IMR-90 (cell line): Measurements from ENCODE around the gene LRP1-AS. TPM values are rescaled to one million over a fixed set of nuclear protein-coding genes. Genes with fewer than 3 reads are reported as not detected.

Experiments used
- ATAC-seq: fragments of 200-7000 bp; cut with Tn5 transposase; 2 replicates; pipeline ENCODE4 v1.9.1; 2020; ENCODE audit warnings: low read depth, mild to moderate bottlenecking, moderate library complexity
- BruUV-seq: library from RNA; stranded (reverse); fragments of 400-500 nt; replicated peaks from 2 replicates; lab custom pipeline; 2021; lab: Mats Ljungman, UMichigan
- CTCF ChIA-PET: fragments of 300-600 bp; formaldehyde crosslinking; extraction: SDS; loops from one replicate; lab custom pipeline; 2021; ENCODE audit warnings: antibody characterized with exemption; lab: Yijun Ruan, JAX
- POLR2A ChIA-PET: fragments of 300-600 bp; sonication (Branson Sonifier 250); formaldehyde crosslinking; loops from one replicate; lab custom pipeline; 2022; ENCODE audit warnings: antibody characterized with exemption; ENCODE audit not compliant: unreplicated experiment; lab: Charles Lee
- DNase-seq: peaks from one replicate; pipeline ENCODE4 v3.0.0; 2013
- H2AFZ ChIP-seq: replicated peaks from 2 replicates; pipeline ENCODE3; 2013; ENCODE audit warnings: low read length, mild to moderate bottlenecking; ENCODE audit not compliant: poor library complexity
- H2AK5ac ChIP-seq: 2 replicates; pipeline ENCODE4 v1.6.1; 2013; ENCODE audit warnings: low read depth, low read length, inconsistent platforms
- H2AK9ac ChIP-seq: replicated peaks from 2 replicates; pipeline ENCODE3; 2013; ENCODE audit warnings: mild to moderate bottlenecking, low read depth, low read length, moderate library complexity; ENCODE audit not compliant: poor library complexity
- H2BK120ac ChIP-seq: 2 replicates; pipeline ENCODE4 v1.6.1; 2013; ENCODE audit warnings: low read depth, low read length, inconsistent platforms
- H2BK15ac ChIP-seq: 3 replicates; pipeline ENCODE4 v1.6.1; 2013; ENCODE audit warnings: low read depth, low read length, inconsistent platforms
- H2BK20ac ChIP-seq: 2 replicates; pipeline ENCODE4 v1.6.1; 2013; ENCODE audit warnings: low read depth, mild to moderate bottlenecking, inconsistent platforms, low read length, moderate library complexity
- H2BK5ac ChIP-seq: 2 replicates; pipeline ENCODE4 v1.6.1; 2013; ENCODE audit warnings: mild to moderate bottlenecking, low read depth, low read length, inconsistent platforms; ENCODE audit not compliant: poor library complexity, severe bottlenecking
- H3K14ac ChIP-seq: replicated peaks from 2 replicates; pipeline ENCODE4 v1.6.1; 2013; ENCODE audit warnings: low read depth, low read length, inconsistent platforms
- H3K18ac ChIP-seq: 2 replicates; pipeline ENCODE4 v1.6.1; 2013; ENCODE audit warnings: low read depth, low read length, control low read depth
- H3K23ac ChIP-seq: 2 replicates; pipeline ENCODE4 v1.6.1; 2013; ENCODE audit warnings: low read depth, low read length, inconsistent platforms
- H3K27ac ChIP-seq: 2 replicates; pipeline ENCODE4 v1.5.1; 2013; ENCODE audit warnings: mild to moderate bottlenecking, control low read depth, low read length; ENCODE audit not compliant: insufficient read depth
- H3K27me3 ChIP-seq: 2 replicates; pipeline ENCODE4 v1.6.1; 2013; ENCODE audit warnings: low read length; ENCODE audit not compliant: control insufficient read depth, insufficient read depth
- H3K36me3 ChIP-seq: 2 replicates; pipeline ENCODE4 v1.6.1; 2013; ENCODE audit warnings: low read length, mixed read lengths; ENCODE audit not compliant: control insufficient read depth, insufficient read depth
- H3K4ac ChIP-seq: 2 replicates; pipeline ENCODE4 v1.6.1; 2013; ENCODE audit warnings: low read depth, low read length, inconsistent platforms
- H3K4me1 ChIP-seq: 2 replicates; pipeline ENCODE4 v1.6.1; 2013; ENCODE audit warnings: low read length, mixed read lengths; ENCODE audit not compliant: control insufficient read depth, insufficient read depth
- H3K4me2 ChIP-seq: 2 replicates; pipeline ENCODE4 v1.6.1; 2013; ENCODE audit warnings: low read depth, mild to moderate bottlenecking, control low read depth, low read length, moderate library complexity
- H3K4me3 ChIP-seq: 2 replicates; pipeline ENCODE4 v1.5.1; 2013; ENCODE audit warnings: low read depth, mild to moderate bottlenecking, control low read depth, low read length, moderate library complexity; ENCODE audit not compliant: insufficient read depth
- H3K56ac ChIP-seq: 2 replicates; pipeline ENCODE4 v1.6.1; 2013; ENCODE audit warnings: low read length, inconsistent platforms; ENCODE audit not compliant: insufficient read depth; ENCODE audit errors: extremely low read depth
- H3K79me1 ChIP-seq, 2 experiments: 2 replicates each; pipeline ENCODE4 v1.6.1; 2013; ENCODE audit warnings: low read length in 2 of 2, inconsistent platforms in 1 of 2, low read depth in 1 of 2
- H3K9ac ChIP-seq: 2 replicates; pipeline ENCODE4 v1.6.1; 2013; ENCODE audit warnings: low read depth, low read length, control low read depth
- H3K9me1 ChIP-seq: 2 replicates; pipeline ENCODE4 v1.6.1; 2013; ENCODE audit warnings: low read length, inconsistent platforms; ENCODE audit not compliant: insufficient read depth
- H3K9me3 ChIP-seq: 2 replicates; pipeline ENCODE4 v1.6.1; 2013; ENCODE audit warnings: low read length; ENCODE audit not compliant: control insufficient read depth, insufficient read depth
- H4K20me1 ChIP-seq: 2 replicates; pipeline ENCODE4 v1.6.1; 2013; ENCODE audit warnings: low read length, inconsistent platforms; ENCODE audit not compliant: insufficient read depth
- H4K5ac ChIP-seq: 2 replicates; pipeline ENCODE4 v1.6.1; 2013; ENCODE audit warnings: mild to moderate bottlenecking, low read depth, low read length, control low read depth
- H4K8ac ChIP-seq, 2 experiments: 2 replicates each; pipeline ENCODE4 v1.6.1; 2013; ENCODE audit warnings: low read depth in 2 of 2, low read length in 2 of 2, control low read depth in 1 of 2, inconsistent platforms in 1 of 2
- H4K91ac ChIP-seq: 2 replicates; pipeline ENCODE4 v1.6.1; 2013; ENCODE audit warnings: low read depth, low read length, inconsistent platforms; ENCODE audit not compliant: insufficient read depth
- NFE2L2 ChIP-seq: fragments of 150-350 bp; IDR thresholded peaks from 2 replicates; pipeline ENCODE4 v1.6.1; 2016; ENCODE audit warnings: low read depth, mild to moderate bottlenecking, low read length
- RAD21 ChIP-seq: IDR thresholded peaks from 2 replicates; pipeline ENCODE4 v1.6.1; 2012; ENCODE audit warnings: low read length, improper control_type of control experiment
- WGBS, 2 experiments: methylation state at CpG; one replicate each; pipeline versions ENCODE4 v1.1.5 to v1.1.7; 2013; ENCODE audit warnings: missing lambda C conversion rate in 2 of 2; ENCODE audit not compliant: insufficient read length in 1 of 2; ENCODE audit errors: extremely low coverage in 2 of 2; 5-methylcytosine and 5-hydroxymethylcytosine counted together
- dilution Hi-C: fragments of 300-500 bp; cut with HindIII; formaldehyde crosslinking; loops from one replicate; pipeline ENCODE4 v1.14.3; 2018; ENCODE audit warnings: low sequenced_read_pairs; ENCODE audit not compliant: unreplicated experiment
- in situ Hi-C: fragments of 300-500 bp; cut with MboI; formaldehyde crosslinking; loops from 3 replicates; pipeline ENCODE4 v1.14.3; 2019; ENCODE audit warnings: low sequenced_read_pairs, inconsistent platforms, mixed read lengths
- intact Hi-C: fragments of 100-400 bp; cut with micrococcal nuclease; formaldehyde crosslinking; loops from 2 replicates; pipeline ENCODE4 v1.10.0; 2022
- polyA plus RNA-seq, 3 experiments: library from polyadenylated mRNA; depleted of rRNA; stranded (reverse); fragments of >200 nt; gene quantifications; 2 replicates each; pipeline ENCODE4 v1.2.3, GENCODE V29; 2012; ENCODE audit warnings: low replicate concordance in 1 of 3
- total RNA-seq: library from RNA; depleted of rRNA; stranded (reverse); fragments of >200 nt; gene quantifications from 2 replicates; pipeline ENCODE4 v1.2.3, GENCODE V29; 2012

Gene LRP1-AS
- total and polyA plus RNA-seq, 2 of the 4 experiments (the other 2 are of a cell fraction), result not detected

DNA sequence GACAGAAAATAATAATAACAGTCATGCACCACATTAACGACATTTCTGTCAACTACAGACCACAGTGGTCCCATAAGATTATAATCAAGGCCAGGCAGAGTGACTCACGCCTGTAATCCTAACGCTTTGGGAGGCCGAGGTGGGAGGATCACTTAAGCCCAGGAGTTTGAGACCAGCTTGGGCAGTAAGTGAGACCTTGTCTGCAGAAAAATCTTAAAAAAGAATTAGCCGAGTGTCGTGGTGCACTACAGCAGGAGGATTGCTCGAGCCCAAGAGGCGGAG, 49.9 kb downstream of the LRP1-AS start:
- Histone ChIP-seq H4K20me1 (peaks cover 40% of the 10 kb centered on the region), H3K36me3 (peaks cover 68% of the 10 kb centered on the region), H3K27me3 (no peaks in the 10 kb centered on the region), H2AK5ac (no peak overlapping the region), H4K5ac (no peak overlapping the region), H2BK5ac (no peak overlapping the region), H3K4me2 (no peak overlapping the region), H3K56ac (no peak overlapping the region), H2AK9ac (no peak overlapping the region), H3K79me1 (peaks cover 13 to 53% of the 10 kb centered on the region in 2 experiments), H3K27ac (no peak overlapping the region), H4K91ac (no peak overlapping the region), H3K9me3 (no peaks in the 10 kb centered on the region), H2BK120ac (no peak overlapping the region), H3K23ac (no peak overlapping the region), H3K9me1 (peaks cover 16% of the 10 kb centered on the region), H3K4me3 (no peak overlapping the region), H4K8ac (no peak overlapping the region), H3K4ac (no peak overlapping the region), H3K14ac (no peak overlapping the region), H3K18ac (no peak overlapping the region), H3K4me1 (peaks cover 28% of the 10 kb centered on the region), H2BK20ac (no peak overlapping the region), H2AFZ (no peak overlapping the region), H2BK15ac (no peak overlapping the region), H3K9ac (no peak overlapping the region)
- no TSS peak for BruUV-seq
- CTCF ChIA-PET, result interaction anchor here (0.7 kb wide), 1 partner anchor 10 kb away, joined by 3 read pairs; no protein-coding TSS in a partner anchor
- DNase-seq (no peak), ATAC-seq (no peak)
- WGBS, 2 experiments, result 87% methylated on average over 3 of the region's 8 CpGs; no CpG with 5 or more reads in 1 of the 2 experiments
- TF ChIP-seq NFE2L2, result no peak
- TF ChIP-seq RAD21, result no peak
- intact Hi-C loops, result no loop called here
- dilution Hi-C loops, result no loop called here
- POLR2A ChIA-PET, result interaction anchor here (1.3 to 2.1 kb wide), 2 partner anchors 9 to 14 kb away, joined by 5 to 6 read pairs; partner anchors contain the start of gene STAT6
- in situ Hi-C loops, result no loop called here
